Activated CD4-positive, alpha-beta T cell treated with anti-CD3 and anti-CD28 coated beads for 36 hours (primary cell): ENCODE results near the gene SP140. TPM values are rescaled to one million over a fixed set of nuclear protein-coding genes. Genes with fewer than 3 reads are reported as not detected.

Experiments used
- total RNA-seq, 2 experiments: library from RNA; stranded (reverse); gene quantifications; one replicate each; pipeline ENCODE4 v1.2.3, GENCODE V29; 2021

SP140 gene
- total RNA-seq, 2 experiments from 2014 or later: 71.3 to 84.2 TPM

Other genes starting within 250 kb of the SP140 start
- gene SLC16A14, start 156.8 kb upstream of the SP140 start, total RNA-seq: 1 to 10 TPM; 1.2 to 2.2 TPM
- gene SP110, start 5.8 kb upstream of the SP140 start, total RNA-seq: 100 to 1,000 TPM in 1 of 2 experiments, 10 to 100 TPM in 1; 96.2 to 111 TPM
- gene SP140L, start 101.5 kb downstream of the SP140 start, total RNA-seq: 10 to 100 TPM; 40.1 to 43.4 TPM
- gene SP100, start 190.5 kb downstream of the SP140 start, total RNA-seq: 100 to 1,000 TPM; 150 to 174 TPM